OCI-M2 (cell line): ENCODE data around the gene SEC22B.
"Not testable (repeated sequence)": the region's sequence is repeated elsewhere in the genome, so short reads cannot be mapped to it uniquely, and the experiment has no call there.

Experiments
- DNase-seq: peaks from one replicate; lab custom pipeline; 2025; ENCODE audit not compliant: unreplicated experiment; lab: John Stamatoyannopoulos, UW

Gene SEC22B

GRCh38 chr1:120149420-120150059 lies 26.8 kb downstream of the SEC22B start:
- not testable (repeated sequence) for DNase-seq

- DNase-seq = not testable (repeated sequence)
These were observed 30.5 kb downstream of the SEC22B start for GRCh38 chr1:120145806-120146205.

- not testable (repeated sequence) for DNase-seq
These were observed 31.7 kb downstream of the SEC22B start for GRCh38 chr1:120144626-120145025.

GRCh38 chr1:120144169-120144568 lies 32.2 kb downstream of the SEC22B start:
- DNase-seq = not testable (repeated sequence)

GRCh38 chr1:120143334-120143733 lies 33.0 kb downstream of the SEC22B start:
- not testable (repeated sequence) for DNase-seq

- not testable (repeated sequence) for DNase-seq
These were observed 33.6 kb downstream of the SEC22B start for GRCh38 chr1:120142512-120143263.

GRCh38 chr1:120141865-120142264 lies 34.5 kb downstream of the SEC22B start:
- not testable (repeated sequence) for DNase-seq

- not testable (repeated sequence) for DNase-seq
These were observed 35.6 kb downstream of the SEC22B start for GRCh38 chr1:120140656-120141265.

GRCh38 chr1:120136086-120136485 lies 40.2 kb downstream of the SEC22B start:
- DNase-seq = not testable (repeated sequence)

- not testable (repeated sequence) for DNase-seq
These were observed 42.4 kb downstream of the SEC22B start for GRCh38 chr1:120133928-120134325.

GRCh38 chr1:120133228-120133927 lies 42.9 kb downstream of the SEC22B start:
- DNase-seq = no peak

- not testable (repeated sequence) for DNase-seq
These were observed 43.9 kb downstream of the SEC22B start for GRCh38 chr1:120132406-120132763.

- not testable (repeated sequence) for DNase-seq
These were observed 44.5 kb downstream of the SEC22B start for GRCh38 chr1:120131611-120132405.

- not testable (repeated sequence) for DNase-seq
These were observed 48.4 kb downstream of the SEC22B start for GRCh38 chr1:120127921-120128320.

- DNase-seq = not testable (repeated sequence)
These were observed 50.1 kb downstream of the SEC22B start for GRCh38 chr1:120126216-120126615.

- not testable (repeated sequence) for DNase-seq
These were observed 51.7 kb downstream of the SEC22B start for GRCh38 chr1:120124628-120125027.

- not testable (repeated sequence) for DNase-seq
These were observed 52.4 kb downstream of the SEC22B start for GRCh38 chr1:120123813-120124510.

- DNase-seq = not testable (repeated sequence)
These were observed 53.9 kb downstream of the SEC22B start for GRCh38 chr1:120122262-120122893.

GRCh38 chr1:120121830-120122229 lies 54.5 kb downstream of the SEC22B start:
- not testable (repeated sequence) for DNase-seq
